ENCODE results near the gene TLCD2. TPM values are rescaled to one million over a fixed set of nuclear protein-coding genes. Genes with fewer than 3 reads are reported as not detected.

The TLCD2 gene, protein sequence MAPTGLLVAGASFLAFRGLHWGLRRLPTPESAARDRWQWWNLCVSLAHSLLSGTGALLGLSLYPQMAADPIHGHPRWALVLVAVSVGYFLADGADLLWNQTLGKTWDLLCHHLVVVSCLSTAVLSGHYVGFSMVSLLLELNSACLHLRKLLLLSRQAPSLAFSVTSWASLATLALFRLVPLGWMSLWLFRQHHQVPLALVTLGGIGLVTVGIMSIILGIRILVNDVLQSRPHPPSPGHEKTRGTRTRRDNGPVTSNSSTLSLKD
- total RNA-seq (2.6 TPM), polyA plus RNA-seq (ENCODE audit: insufficient read depth in 1 of 8, insufficient read length in 8 of 8, low replicate concordance in 1 of 8) (1 to 10 TPM; 4.1 to 8.0 (median 5.2) TPM)
- long read RNA-seq, donor 1, result 0 reads
- long read RNA-seq, donor 2, result 0 reads
- long read RNA-seq, donor 3, full-length matches to known transcripts, result 2 of 2 reads
- long read RNA-seq, donor 3, partial matches to known transcripts, result 0 of 2 reads
- long read RNA-seq, donor 3, other reads (novel, unspliced or antisense), result 0 of 2 reads
- long read RNA-seq, donor 4, result 0 reads
- long read RNA-seq, donor 5, full-length matches to known transcripts, result 3 of 3 reads
- long read RNA-seq, donor 5, partial matches to known transcripts, result 0 of 3 reads
- long read RNA-seq, donor 5, other reads (novel, unspliced or antisense), result 0 of 3 reads
- long read RNA-seq, donor 6, full-length matches to known transcripts, result 1 of 1 reads
- long read RNA-seq, donor 6, partial matches to known transcripts, result 0 of 1 reads
- long read RNA-seq, donor 6, other reads (novel, unspliced or antisense), result 0 of 1 reads
- long read RNA-seq, donor 7, result 0 reads
- long read RNA-seq, donor 8, full-length matches to known transcripts, result 2 of 2 reads
- long read RNA-seq, donor 8, partial matches to known transcripts, result 0 of 2 reads
- long read RNA-seq, donor 8, other reads (novel, unspliced or antisense), result 0 of 2 reads
- long read RNA-seq, donor 9, full-length matches to known transcripts, result 2 of 2 reads
- long read RNA-seq, donor 9, partial matches to known transcripts, result 0 of 2 reads
- long read RNA-seq, donor 9, other reads (novel, unspliced or antisense), result 0 of 2 reads
- long read RNA-seq, donor 10, full-length matches to known transcripts, result 2 of 2 reads
- long read RNA-seq, donor 10, partial matches to known transcripts, result 0 of 2 reads
- long read RNA-seq, donor 10, other reads (novel, unspliced or antisense), result 0 of 2 reads
- long read RNA-seq, donor 11, result 0 reads

DNA sequence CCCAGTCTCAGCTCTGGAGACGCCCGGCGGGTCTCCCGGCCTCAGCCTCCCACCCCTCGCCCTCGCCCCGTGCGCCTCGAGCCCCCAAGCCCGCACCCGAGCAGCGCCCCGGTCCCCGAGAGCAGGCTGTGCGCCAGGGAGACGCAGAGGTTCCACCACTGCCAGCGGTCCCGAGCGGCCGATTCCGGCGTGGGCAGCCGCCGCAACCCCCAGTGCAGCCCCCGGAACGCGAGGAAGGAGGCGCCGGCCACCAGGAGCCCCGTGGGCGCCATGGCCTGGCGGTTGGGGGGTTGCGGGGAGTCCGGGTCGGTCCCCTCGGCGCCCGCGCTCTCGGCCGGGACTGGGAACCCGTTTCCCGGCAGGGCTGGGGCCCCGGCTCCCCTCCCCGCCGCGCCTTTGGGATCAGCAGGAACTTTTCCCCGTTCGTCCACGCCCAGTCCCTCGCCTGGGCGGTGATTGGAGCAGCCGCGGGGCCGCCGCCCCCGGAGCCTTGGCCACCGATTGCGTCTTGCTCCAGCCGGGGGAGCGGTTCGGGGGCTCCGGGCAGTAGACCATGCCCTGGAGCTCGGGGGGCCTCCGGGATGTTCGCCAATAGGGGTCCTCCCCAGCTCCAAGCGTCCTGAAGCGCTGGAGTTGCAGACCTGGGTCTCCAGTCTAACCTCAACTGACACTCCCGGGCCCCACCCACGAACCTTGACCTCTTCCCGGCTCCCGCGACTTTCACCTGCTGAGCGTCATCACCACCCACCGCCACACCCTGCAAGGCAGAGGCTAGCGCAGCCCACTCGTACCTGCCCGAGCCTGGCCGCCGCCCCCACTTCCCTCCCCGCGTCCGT, at the start of gene TLCD2:
Gene TLCD2 (minus strand): TSS at position 407 of the 836 bp plus-strand sequence. CDS start 135 bp downstream, at position 272.
- DNase-seq, result peak; percentile 81
- Histone ChIP-seq H3K27ac (ENCODE audit: low read length) (peak within 1 kb of the TSS; percentile 45), H3K36me3 (ENCODE audit: control insufficient read depth, insufficient read depth, low read length) (peaks cover 35% of the 10 kb centered on the region), H3K4me1 (ENCODE audit: control insufficient read depth, insufficient read depth, low read length) (peaks cover 46% of the 10 kb centered on the region), H3K9me3 (replicated peaks; ENCODE audit: control insufficient read depth, low read depth, low read length) (no peaks in the 10 kb centered on the region), H3K27me3 (ENCODE audit: control insufficient read depth, insufficient read depth, low read length) (no peaks in the 10 kb centered on the region), H3K4me3 (ENCODE audit: low read length) (peak within 1 kb of the TSS; percentile 50)
- under 1% methylated on average over 83 of the region's 83 CpGs for WGBS (ENCODE audit: insufficient coverage)

DNA sequence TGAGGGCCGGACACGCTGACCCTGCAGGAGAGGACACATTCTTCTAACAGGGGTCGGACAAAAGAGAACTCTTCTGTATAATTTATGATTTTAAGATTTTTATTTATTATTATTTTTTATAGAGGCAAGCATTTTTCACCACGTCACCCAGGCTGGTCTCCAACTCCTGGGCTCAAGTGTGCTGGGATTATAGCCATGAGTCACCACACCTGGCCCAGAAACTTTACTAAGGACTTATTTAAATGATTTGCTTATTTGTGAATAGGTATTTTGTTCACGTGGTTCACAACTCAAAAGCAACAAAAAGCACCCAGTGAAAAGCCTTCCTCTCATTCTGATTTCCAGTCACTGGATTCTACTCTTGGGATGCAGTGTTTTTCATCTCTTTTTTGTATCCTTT, 49.4 kb upstream of the TLCD2 start:
- no CpG with 5 or more reads among the region's 5 CpGs for WGBS (ENCODE audit: insufficient coverage)
- Histone ChIP-seq H3K4me1 (ENCODE audit: control insufficient read depth, insufficient read depth, low read length) (peaks cover 45% of the 10 kb centered on the region), H3K9me3 (replicated peaks; ENCODE audit: control insufficient read depth, low read depth, low read length) (no peaks in the 10 kb centered on the region), H3K4me3 (ENCODE audit: low read length) (no peak overlapping the region), H3K27me3 (ENCODE audit: control insufficient read depth, insufficient read depth, low read length) (no peaks in the 10 kb centered on the region), H3K27ac (ENCODE audit: low read length) (no peak overlapping the region), H3K36me3 (ENCODE audit: control insufficient read depth, insufficient read depth, low read length) (no peaks in the 10 kb centered on the region)
- no peak for DNase-seq

GRCh38 chr17:1758807-1759206, 48.6 kb upstream of the TLCD2 start:
- no peak for DNase-seq
- no peaks in the 10 kb centered on the region for H3K27me3 ChIP-seq (ENCODE audit: control insufficient read depth, insufficient read depth, low read length)
- H3K27ac ChIP-seq (ENCODE audit: low read length), result no peak overlapping the region
- H3K36me3 ChIP-seq (ENCODE audit: control insufficient read depth, insufficient read depth, low read length), result no peaks in the 10 kb centered on the region
- H3K4me1 ChIP-seq (ENCODE audit: control insufficient read depth, insufficient read depth, low read length), result peaks cover 38% of the 10 kb centered on the region
- 81% methylated on average over 10 of the region's 15 CpGs for WGBS (ENCODE audit: insufficient coverage)
- H3K9me3 ChIP-seq (replicated peaks; ENCODE audit: control insufficient read depth, low read depth, low read length), result no peaks in the 10 kb centered on the region
- no peak overlapping the region for H3K4me3 ChIP-seq (ENCODE audit: low read length)

DNA sequence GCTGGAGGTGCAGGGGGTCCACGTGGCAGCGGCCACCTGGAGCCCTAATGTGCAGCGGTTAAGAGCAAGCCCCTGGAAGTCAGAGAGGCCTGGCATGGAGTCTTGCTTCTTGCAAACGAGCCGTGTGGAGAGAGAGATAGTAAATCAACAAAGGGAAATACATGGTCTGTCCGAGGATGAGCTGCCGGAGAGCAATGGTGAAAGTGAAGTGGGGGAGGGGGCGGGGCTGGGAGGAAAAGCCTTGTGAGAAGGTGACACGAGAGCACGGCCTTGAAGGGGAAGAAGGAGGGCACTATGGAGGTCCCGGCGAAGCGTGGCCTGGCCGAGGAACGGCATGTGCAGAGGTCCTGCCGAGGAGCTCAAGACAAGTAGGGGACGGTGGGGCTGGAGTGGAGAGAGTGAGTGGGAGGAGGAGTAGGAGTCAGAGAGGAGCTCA, 45.7 kb upstream of the TLCD2 start:
- WGBS (ENCODE audit: insufficient coverage), result 42% methylated on average over 17 of the region's 17 CpGs
- DNase-seq, result no peak
- peaks cover 15% of the 10 kb centered on the region for H3K4me1 ChIP-seq (ENCODE audit: control insufficient read depth, insufficient read depth, low read length)
- no peak overlapping the region for H3K27ac ChIP-seq (ENCODE audit: low read length)
- no peak overlapping the region for H3K4me3 ChIP-seq (ENCODE audit: low read length)
- H3K36me3 ChIP-seq (ENCODE audit: control insufficient read depth, insufficient read depth, low read length), result no peaks in the 10 kb centered on the region
- no peaks in the 10 kb centered on the region for H3K9me3 ChIP-seq (replicated peaks; ENCODE audit: control insufficient read depth, low read depth, low read length)
- no peaks in the 10 kb centered on the region for H3K27me3 ChIP-seq (ENCODE audit: control insufficient read depth, insufficient read depth, low read length)

- Histone ChIP-seq H3K9me3 (replicated peaks; ENCODE audit: control insufficient read depth, low read depth, low read length) (no peaks in the 10 kb centered on the region), H3K27ac (ENCODE audit: low read length) (no peak overlapping the region), H3K36me3 (ENCODE audit: control insufficient read depth, insufficient read depth, low read length) (no peaks in the 10 kb centered on the region), H3K4me1 (ENCODE audit: control insufficient read depth, insufficient read depth, low read length) (peaks cover 15% of the 10 kb centered on the region), H3K27me3 (ENCODE audit: control insufficient read depth, insufficient read depth, low read length) (no peaks in the 10 kb centered on the region), H3K4me3 (ENCODE audit: low read length) (no peak overlapping the region)
- peak; percentile 53 for DNase-seq
- whole genome bisulfite sequencing (ENCODE audit: insufficient coverage), result 66% methylated on average over 8 of the region's 20 CpGs
Measured at GRCh38 chr17:1755252-1755826, 45.2 kb upstream of the TLCD2 start.

GRCh38 chr17:1754430-1755112, 44.4 kb upstream of the TLCD2 start:
- 65% methylated on average over 16 of the region's 25 CpGs for WGBS (ENCODE audit: insufficient coverage)
- H3K27ac ChIP-seq (ENCODE audit: low read length), result no peak overlapping the region

GRCh38 chr17:1753767-1754429, 43.7 kb upstream of the TLCD2 start:
- Histone ChIP-seq H3K4me3 (ENCODE audit: low read length) (no peak overlapping the region), H3K27ac (ENCODE audit: low read length) (no peak overlapping the region), H3K9me3 (replicated peaks; ENCODE audit: control insufficient read depth, low read depth, low read length) (no peaks in the 10 kb centered on the region), H3K36me3 (ENCODE audit: control insufficient read depth, insufficient read depth, low read length) (no peaks in the 10 kb centered on the region), H3K4me1 (ENCODE audit: control insufficient read depth, insufficient read depth, low read length) (peaks cover 15% of the 10 kb centered on the region), H3K27me3 (ENCODE audit: control insufficient read depth, insufficient read depth, low read length) (no peaks in the 10 kb centered on the region)
- WGBS (ENCODE audit: insufficient coverage), result 86% methylated on average over 13 of the region's 23 CpGs
- DNase-seq, result no peak

More at GRCh38 chr17:1754430-1755112, 44.4 kb upstream of the TLCD2 start:
- H3K4me1 ChIP-seq (ENCODE audit: control insufficient read depth, insufficient read depth, low read length), result peaks cover 15% of the 10 kb centered on the region
- no peak overlapping the region for H3K4me3 ChIP-seq (ENCODE audit: low read length)
- DNase-seq, result no peak
- H3K36me3 ChIP-seq (ENCODE audit: control insufficient read depth, insufficient read depth, low read length), result no peaks in the 10 kb centered on the region
- H3K9me3 ChIP-seq (replicated peaks; ENCODE audit: control insufficient read depth, low read depth, low read length), result no peaks in the 10 kb centered on the region
- H3K27me3 ChIP-seq (ENCODE audit: control insufficient read depth, insufficient read depth, low read length), result no peaks in the 10 kb centered on the region

- 53% methylated on average over 18 of the region's 18 CpGs for WGBS (ENCODE audit: insufficient coverage)
- no peak for DNase-seq
Measured at GRCh38 chr17:1752425-1753262, 42.5 kb upstream of the TLCD2 start.

More at GRCh38 chr17:1752425-1753262, 42.5 kb upstream of the TLCD2 start:
- H3K4me1 ChIP-seq (ENCODE audit: control insufficient read depth, insufficient read depth, low read length), result peaks cover 15% of the 10 kb centered on the region
- no peaks in the 10 kb centered on the region for H3K36me3 ChIP-seq (ENCODE audit: control insufficient read depth, insufficient read depth, low read length)
- no peaks in the 10 kb centered on the region for H3K27me3 ChIP-seq (ENCODE audit: control insufficient read depth, insufficient read depth, low read length)
- no peak overlapping the region for H3K4me3 ChIP-seq (ENCODE audit: low read length)
- H3K9me3 ChIP-seq (replicated peaks; ENCODE audit: control insufficient read depth, low read depth, low read length), result no peaks in the 10 kb centered on the region
- H3K27ac ChIP-seq (ENCODE audit: low read length), result no peak overlapping the region

Data from muscle of leg (tissue), 16 donors.